GM18870 (cell line): ENCODE measurements around the gene ZNF385D.
A peak's percentile ranks its signal among the peaks of the same experiment; 100 is the strongest.
"Not testable (repeated sequence)": the region's sequence is repeated elsewhere in the genome, so short reads cannot be mapped to it uniquely, and the experiment has no call there.

Source experiments
- ATAC-seq: cut with Tn5 transposase; IDR thresholded peaks from one replicate; pipeline ENCODE4 v1.9.1; 2021; ENCODE audit warnings: moderate library complexity; ENCODE audit not compliant: unreplicated experiment

Gene ZNF385D

GRCh38 chr3:21524133-21524532 is 226.9 kb downstream of the ZNF385D start:
- no peak for ATAC-seq

- no peak for ATAC-seq
These were observed 230.7 kb downstream of the ZNF385D start for GRCh38 chr3:21520106-21520963.

- no peak for ATAC-seq
These were observed 233.8 kb downstream of the ZNF385D start for GRCh38 chr3:21517184-21517583.

GRCh38 chr3:21515417-21515816 is 235.6 kb downstream of the ZNF385D start:
- ATAC-seq, result no peak

GRCh38 chr3:21509731-21510470 is 241.1 kb downstream of the ZNF385D start:
- ATAC-seq, result no peak

- ATAC-seq, result no peak
These were observed 242.8 kb downstream of the ZNF385D start for GRCh38 chr3:21508246-21508645.

- no peak for ATAC-seq
These were observed 245.1 kb downstream of the ZNF385D start for GRCh38 chr3:21505711-21506460.

GRCh38 chr3:21502656-21503055 is 248.4 kb downstream of the ZNF385D start:
- ATAC-seq, result no peak

GRCh38 chr3:21500834-21501233 is 250.2 kb downstream of the ZNF385D start:
- no peak for ATAC-seq

- not testable (repeated sequence) for ATAC-seq
These were observed 260.3 kb downstream of the ZNF385D start for GRCh38 chr3:21490671-21491070.

GRCh38 chr3:21487520-21487919 is 263.5 kb downstream of the ZNF385D start:
- ATAC-seq, result no peak

- ATAC-seq, result not testable (repeated sequence)
These were observed 264.7 kb downstream of the ZNF385D start for GRCh38 chr3:21486024-21486935.

GRCh38 chr3:21484828-21485144 is 266.2 kb downstream of the ZNF385D start:
- ATAC-seq, result no peak

- peak; percentile 56 for ATAC-seq
These were observed 266.8 kb downstream of the ZNF385D start for GRCh38 chr3:21484057-21484827.

GRCh38 chr3:21481991-21482390 is 269.0 kb downstream of the ZNF385D start:
- no peak for ATAC-seq

- no peak for ATAC-seq
These were observed 273.3 kb downstream of the ZNF385D start for GRCh38 chr3:21477541-21478288.

GRCh38 chr3:21466476-21466875 is 284.5 kb downstream of the ZNF385D start:
- ATAC-seq, result no peak

GRCh38 chr3:21464746-21465145 is 286.3 kb downstream of the ZNF385D start:
- no peak for ATAC-seq

GRCh38 chr3:21463319-21463718 is 287.7 kb downstream of the ZNF385D start:
- no peak for ATAC-seq
